Gastrocnemius medialis (tissue), 4 donors: ENCODE results near the gene TBC1D5. TPM values are rescaled to one million over a fixed set of nuclear protein-coding genes. Genes with fewer than 3 reads are reported as not detected.

Experiments used
- ATAC-seq, 2 donors: fragments of 150-250 bp; one replicate each; pipeline ENCODE4 v1.9.1; 2016
- DNase-seq, 2 donors: peaks; one replicate each; pipeline ENCODE4 v3.0.0-alpha.2; 2019
- H3K27ac ChIP-seq, 4 donors: fragments of 200-600 bp; sonication (generic); 1 replicate in 1 of 4; 2 replicates in 3 of 4; pipeline ENCODE4 v1.5.1; 2016 to 2018; ENCODE audit warnings: mild to moderate bottlenecking in 2 of 4, moderate library complexity in 1 of 4
- H3K27me3 ChIP-seq, 3 donors: fragments of 200-600 bp; sonication (generic) in 2 of 3; 1 replicate in 1 of 3; 2 replicates in 2 of 3; pipeline versions ENCODE4 v1.5.1 to v1.6.0; 2016 to 2019; ENCODE audit warnings: mild to moderate bottlenecking in 1 of 3, moderate library complexity in 1 of 3
- H3K36me3 ChIP-seq, 2 donors: fragments of 200-600 bp; sonication (generic) in 1 of 2; one replicate each; pipeline ENCODE4 v1.5.1; 2017 to 2018
- H3K4me1 ChIP-seq, 2 donors: fragments of 200-600 bp; sonication (generic) in 1 of 2; one replicate each; pipeline ENCODE4 v1.5.1; 2016 to 2017; ENCODE audit warnings: mild to moderate bottlenecking in 2 of 2
- H3K4me3 ChIP-seq, 4 donors: fragments of 200-600 bp; sonication (generic) in 3 of 4; 1 replicate in 1 of 4; 2 replicates in 3 of 4; pipeline ENCODE4 v1.5.1; 2016 to 2019; ENCODE audit warnings: mild to moderate bottlenecking in 2 of 4
- H3K9me3 ChIP-seq, 3 donors: fragments of 200-600 bp; sonication (generic) in 2 of 3; 1 replicate in 1 of 3; 2 replicates in 2 of 3; pipeline ENCODE4 v1.5.1; 2016 to 2019
- CTCF ChIP-seq, 5 experiments: fragments of 450-650 bp in 3 of 5; fragments of 200-600 bp in 2 of 5; sonication (generic) in 2 of 5; IDR thresholded peaks in 4 of 5; conservative IDR thresholded peaks in 1 of 5; 1 replicate in 4 of 5; 2 replicates in 1 of 5; pipeline ENCODE4 v1.5.1; 2016 to 2019; ENCODE audit warnings: antibody characterized with exemption in 5 of 5, mild to moderate bottlenecking in 3 of 5, moderate library complexity in 3 of 5
- POLR2A ChIP-seq, 2 donors: fragments of 450-650 bp; IDR thresholded peaks; one replicate each; pipeline ENCODE4 v1.6.1; 2017; ENCODE audit warnings: antibody characterized with exemption in 2 of 2, mild to moderate bottlenecking in 2 of 2, moderate library complexity in 2 of 2
- in situ Hi-C, 4 donors: fragments of 200-750 bp; cut with MboI; loops; one replicate each; pipeline versions ENCODE4 v1.15.0 to v1.8.0; 2017; ENCODE audit warnings: low sequenced_read_pairs in 4 of 4
- intact Hi-C: fragments of 100-400 bp; cut with DNase I; formaldehyde crosslinking; loops from one replicate; pipeline ENCODE4 v1.15.1; 2023; ENCODE audit warnings: low total_unique reads
- total RNA-seq, 4 donors: library from RNA; depleted of rRNA; stranded (reverse); fragments of >200 nt; gene quantifications; one replicate each; pipeline versions ENCODE4 v1.1.0 to v1.2.3, GENCODE V29; 2016

TBC1D5 gene
- total RNA-seq, 4 donors from 2014 or later: 20.3 to 34.4 (median 27.1) TPM

- peaks cover 0 to under 1% of the 10 kb centered on the region in 2 donors for H3K4me1 ChIP-seq
- H3K4me3 ChIP-seq: no peak overlapping the region
- no peaks in the 10 kb centered on the region for H3K27me3 ChIP-seq
- no peak for ATAC-seq
- intact Hi-C loops: no loop called here
- no peaks in the 10 kb centered on the region for H3K9me3 ChIP-seq
- in situ Hi-C loops: no loop called here
- DNase-seq: no peak
- TF ChIP-seq POLR2A (IDR thresholded peaks at IDR 0.05) (no peak), CTCF (IDR thresholded peaks at IDR 0.05 in 4 of 5, conservative IDR thresholded peaks at IDR 0.05 in 1 of 5) (no peak)
- H3K36me3 ChIP-seq: no peaks in the 10 kb centered on the region
- H3K27ac ChIP-seq: no peak overlapping the region
Observed at GRCh38 chr3:17529677-17530076, 212.8 kb downstream of the TBC1D5 start.

- DNase-seq: no peak
- intact Hi-C loops: no loop called here
- no peak for ATAC-seq
- Histone ChIP-seq H3K27me3 (no peaks in the 10 kb centered on the region), H3K36me3 (no peaks in the 10 kb centered on the region), H3K4me3 (no peak overlapping the region), H3K4me1 (no peaks in the 10 kb centered on the region), H3K27ac (no peak overlapping the region), H3K9me3 (no peaks in the 10 kb centered on the region)
- in situ Hi-C loops: no loop called here
- TF ChIP-seq CTCF (IDR thresholded peaks at IDR 0.05 in 4 of 5, conservative IDR thresholded peaks at IDR 0.05 in 1 of 5) (no peak), POLR2A (IDR thresholded peaks at IDR 0.05) (no peak)
Observed at GRCh38 chr3:17518189-17519059, 224.0 kb downstream of the TBC1D5 start.

GRCh38 chr3:17515445-17516234 is 226.8 kb downstream of the TBC1D5 start:
- no peaks in the 10 kb centered on the region for H3K9me3 ChIP-seq
- H3K36me3 ChIP-seq: no peaks in the 10 kb centered on the region
- H3K27me3 ChIP-seq: no peaks in the 10 kb centered on the region
- ATAC-seq (no peak), DNase-seq (no peak)
- in situ Hi-C loops (no loop called here), intact Hi-C loops (no loop called here)
- H3K27ac ChIP-seq: no peak overlapping the region
- no peak overlapping the region for H3K4me3 ChIP-seq
- TF ChIP-seq POLR2A (IDR thresholded peaks at IDR 0.05) (no peak), CTCF (IDR thresholded peaks at IDR 0.05 in 4 of 5, conservative IDR thresholded peaks at IDR 0.05 in 1 of 5) (no peak)
- no peaks in the 10 kb centered on the region for H3K4me1 ChIP-seq

- in situ Hi-C loops (no loop called here), intact Hi-C loops (no loop called here)
- Histone ChIP-seq H3K27ac (no peak overlapping the region), H3K36me3 (no peaks in the 10 kb centered on the region), H3K9me3 (no peaks in the 10 kb centered on the region), H3K4me3 (no peak overlapping the region), H3K4me1 (no peaks in the 10 kb centered on the region), H3K27me3 (no peaks in the 10 kb centered on the region)
- ATAC-seq: no peak
- TF ChIP-seq CTCF (IDR thresholded peaks at IDR 0.05 in 4 of 5, conservative IDR thresholded peaks at IDR 0.05 in 1 of 5) (no peak), POLR2A (IDR thresholded peaks at IDR 0.05) (no peak)
- no peak for DNase-seq
Observed at GRCh38 chr3:17514597-17514996, 227.8 kb downstream of the TBC1D5 start.
